ENCODE data around the gene CD28.

DNA sequence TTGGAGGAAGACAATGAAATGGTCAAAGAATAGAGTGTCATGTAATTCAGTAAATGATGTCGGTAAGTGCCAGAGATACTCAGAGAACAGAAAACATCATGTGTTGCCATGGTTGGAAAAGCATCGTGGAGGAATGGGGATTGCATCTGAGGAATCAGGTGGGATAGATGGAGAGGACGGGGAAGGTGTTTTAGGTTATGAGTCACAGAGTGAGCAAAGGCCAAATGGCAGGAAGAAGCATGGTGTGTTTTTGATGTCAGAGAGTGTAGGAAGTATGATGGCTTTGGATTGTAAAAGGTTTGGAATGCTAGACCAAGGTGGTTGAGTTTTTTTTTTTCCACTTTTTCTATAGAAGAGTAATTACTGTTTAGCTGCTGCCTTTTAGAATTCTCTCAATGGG lies 27.5 kb upstream of the CD28 start:
- TF ChIP-seq, protein P1, sequence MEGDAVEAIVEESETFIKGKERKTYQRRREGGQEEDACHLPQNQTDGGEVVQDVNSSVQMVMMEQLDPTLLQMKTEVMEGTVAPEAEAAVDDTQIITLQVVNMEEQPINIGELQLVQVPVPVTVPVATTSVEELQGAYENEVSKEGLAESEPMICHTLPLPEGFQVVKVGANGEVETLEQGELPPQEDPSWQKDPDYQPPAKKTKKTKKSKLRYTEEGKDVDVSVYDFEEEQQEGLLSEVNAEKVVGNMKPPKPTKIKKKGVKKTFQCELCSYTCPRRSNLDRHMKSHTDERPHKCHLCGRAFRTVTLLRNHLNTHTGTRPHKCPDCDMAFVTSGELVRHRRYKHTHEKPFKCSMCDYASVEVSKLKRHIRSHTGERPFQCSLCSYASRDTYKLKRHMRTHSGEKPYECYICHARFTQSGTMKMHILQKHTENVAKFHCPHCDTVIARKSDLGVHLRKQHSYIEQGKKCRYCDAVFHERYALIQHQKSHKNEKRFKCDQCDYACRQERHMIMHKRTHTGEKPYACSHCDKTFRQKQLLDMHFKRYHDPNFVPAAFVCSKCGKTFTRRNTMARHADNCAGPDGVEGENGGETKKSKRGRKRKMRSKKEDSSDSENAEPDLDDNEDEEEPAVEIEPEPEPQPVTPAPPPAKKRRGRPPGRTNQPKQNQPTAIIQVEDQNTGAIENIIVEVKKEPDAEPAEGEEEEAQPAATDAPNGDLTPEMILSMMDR (IDR thresholded peaks at IDR 0.05; ENCODE audit: borderline replicate concordance, extremely low read depth, low read length, poor library complexity, severe bottlenecking), result no peak
- no peak for TF ChIP-seq EZH2 (IDR thresholded peaks at IDR 0.05; ENCODE audit: borderline replicate concordance, low read depth, low read length, severe bottlenecking)

Measured in DND-41 (cell line).